Measurements from ENCODE around the gene HYAL1. TPM values are rescaled to one million over a fixed set of nuclear protein-coding genes. Genes with fewer than 3 reads are reported as not detected.
"Not testable (repeated sequence)": the region's sequence is repeated elsewhere in the genome, so short reads cannot be mapped to it uniquely, and the experiment has no call there.

Gene HYAL1
- total RNA-seq, 4 donors from 2014 or later: 19.5 to 31.0 (median 27.4) TPM

DNA sequence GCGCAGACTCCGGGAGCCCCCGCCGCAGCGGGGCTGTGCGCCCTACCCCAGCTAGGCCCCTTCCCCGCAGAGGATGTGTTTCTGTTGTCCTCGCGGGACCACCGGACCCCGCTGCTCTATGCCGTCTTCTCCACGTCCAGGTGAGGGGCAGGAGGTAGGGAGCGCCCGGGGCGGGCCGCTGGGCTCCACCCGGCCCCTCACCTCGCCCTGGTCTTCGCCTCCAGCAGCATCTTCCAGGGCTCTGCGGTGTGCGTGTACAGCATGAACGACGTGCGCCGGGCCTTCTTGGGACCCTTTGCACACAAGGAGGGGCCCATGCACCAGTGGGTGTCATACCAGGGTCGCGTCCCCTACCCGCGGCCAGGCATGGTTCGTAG is 29.7 kb downstream of the HYAL1 start:
- H3K4me3 ChIP-seq: peak overlapping the region; percentile 32

DNA sequence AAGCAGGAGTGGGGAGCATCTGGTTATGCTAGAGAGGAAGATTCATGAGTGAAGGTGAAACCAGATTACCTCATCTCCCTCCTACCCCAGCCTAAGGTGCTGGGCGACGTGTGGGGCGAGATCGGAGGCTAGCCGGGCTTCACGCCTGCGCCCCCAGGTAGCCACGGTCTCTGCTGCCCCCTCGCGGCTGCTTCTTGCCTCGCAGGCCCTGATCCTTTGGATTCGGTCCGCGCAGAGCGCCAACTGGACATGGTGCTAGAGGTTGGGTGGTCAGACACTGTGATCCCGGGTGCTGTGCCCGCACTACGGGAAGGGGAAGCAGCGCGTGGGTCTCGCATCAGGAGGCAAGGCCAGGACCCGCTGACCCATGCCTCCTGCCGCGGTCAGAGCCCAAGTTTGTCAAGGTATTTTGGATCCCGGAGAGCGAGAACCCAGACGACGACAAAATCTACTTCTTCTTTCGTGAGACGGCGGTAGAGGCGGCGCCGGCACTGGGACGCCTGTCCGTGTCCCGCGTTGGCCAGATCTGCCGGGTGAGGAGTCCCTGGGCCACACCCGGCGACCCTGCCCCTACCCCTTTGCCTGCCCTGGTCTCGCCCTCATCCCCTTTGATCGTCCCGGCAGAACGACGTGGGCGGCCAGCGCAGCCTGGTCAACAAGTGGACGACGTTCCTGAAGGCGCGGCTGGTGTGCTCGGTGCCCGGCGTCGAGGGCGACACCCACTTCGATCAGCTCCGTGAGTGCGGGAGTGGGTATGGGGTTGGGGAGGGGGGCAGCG is 30.3 kb downstream of the HYAL1 start:
- Histone ChIP-seq H3K4me3 (peak overlapping the region; percentile 32), H3K36me3 (no peaks in the 10 kb centered on the region), H3K4me1 (peaks cover 65% of the 10 kb centered on the region), H3K27me3 (peaks cover 23% of the 10 kb centered on the region), H3K9me3 (no peaks in the 10 kb centered on the region), H3K27ac (no peak overlapping the region)
- DNase-seq (ENCODE audit: low spot score in 2 of 2): peak; percentile 91 to 94
- WGBS: 4% methylated on average over 9 of the region's 61 CpGs
- TF ChIP-seq POLR2A (IDR thresholded peaks at IDR 0.05): no peak
- peak in 2 of 3 donors; percentile 62 to 66 for TF ChIP-seq POLR2AphosphoS5 (IDR thresholded peaks at IDR 0.05)
- TF ChIP-seq, protein P1, sequence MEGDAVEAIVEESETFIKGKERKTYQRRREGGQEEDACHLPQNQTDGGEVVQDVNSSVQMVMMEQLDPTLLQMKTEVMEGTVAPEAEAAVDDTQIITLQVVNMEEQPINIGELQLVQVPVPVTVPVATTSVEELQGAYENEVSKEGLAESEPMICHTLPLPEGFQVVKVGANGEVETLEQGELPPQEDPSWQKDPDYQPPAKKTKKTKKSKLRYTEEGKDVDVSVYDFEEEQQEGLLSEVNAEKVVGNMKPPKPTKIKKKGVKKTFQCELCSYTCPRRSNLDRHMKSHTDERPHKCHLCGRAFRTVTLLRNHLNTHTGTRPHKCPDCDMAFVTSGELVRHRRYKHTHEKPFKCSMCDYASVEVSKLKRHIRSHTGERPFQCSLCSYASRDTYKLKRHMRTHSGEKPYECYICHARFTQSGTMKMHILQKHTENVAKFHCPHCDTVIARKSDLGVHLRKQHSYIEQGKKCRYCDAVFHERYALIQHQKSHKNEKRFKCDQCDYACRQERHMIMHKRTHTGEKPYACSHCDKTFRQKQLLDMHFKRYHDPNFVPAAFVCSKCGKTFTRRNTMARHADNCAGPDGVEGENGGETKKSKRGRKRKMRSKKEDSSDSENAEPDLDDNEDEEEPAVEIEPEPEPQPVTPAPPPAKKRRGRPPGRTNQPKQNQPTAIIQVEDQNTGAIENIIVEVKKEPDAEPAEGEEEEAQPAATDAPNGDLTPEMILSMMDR (IDR thresholded peaks at IDR 0.05): peak; percentile 97 to 99

More for the DNA sequence above, 29.7 kb downstream of the HYAL1 start:
- DNase-seq (ENCODE audit: low spot score in 2 of 2): no peak
- 67% methylated on average over 11 of the region's 31 CpGs for WGBS
- no peaks in the 10 kb centered on the region for H3K9me3 ChIP-seq
- H3K36me3 ChIP-seq: no peaks in the 10 kb centered on the region
- peaks cover 23% of the 10 kb centered on the region for H3K27me3 ChIP-seq
- H3K4me1 ChIP-seq: peaks cover 59% of the 10 kb centered on the region
- H3K27ac ChIP-seq: no peak overlapping the region
- TF ChIP-seq, protein P1 (IDR thresholded peaks at IDR 0.05): no peak
- no peak for TF ChIP-seq POLR2AphosphoS5 (IDR thresholded peaks at IDR 0.05)
- TF ChIP-seq EP300 (IDR thresholded peaks at IDR 0.05): no peak
- TF ChIP-seq POLR2A (IDR thresholded peaks at IDR 0.05): no peak

DNA sequence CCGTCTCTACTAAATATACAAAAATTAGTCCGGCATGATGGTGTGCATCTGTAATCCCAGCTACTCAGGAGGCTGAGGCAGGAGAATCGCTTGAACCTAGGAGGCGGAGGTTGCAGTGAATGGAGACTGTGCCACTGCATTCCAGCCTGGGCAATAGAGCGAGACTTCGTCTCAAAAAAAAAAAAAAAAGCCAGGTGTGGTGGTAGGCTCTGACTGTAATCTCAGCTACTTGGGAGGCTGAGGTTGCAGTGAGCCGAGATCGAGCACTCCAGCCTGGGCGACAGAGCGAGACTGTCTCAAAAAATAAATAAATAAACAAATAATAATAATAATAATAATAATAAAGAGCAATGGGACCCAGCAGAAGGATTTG is 30.9 kb downstream of the HYAL1 start:
- not testable (repeated sequence) for H3K27ac ChIP-seq; DNase-seq (ENCODE audit: low spot score in 2 of 2); H3K36me3 ChIP-seq; H3K4me3 ChIP-seq; H3K9me3 ChIP-seq
- H3K4me1 ChIP-seq: peaks cover 71% of the 10 kb centered on the region
- H3K27me3 ChIP-seq: peaks cover 23% of the 10 kb centered on the region
- 60% methylated on average over 10 of the region's 10 CpGs for WGBS

DNA sequence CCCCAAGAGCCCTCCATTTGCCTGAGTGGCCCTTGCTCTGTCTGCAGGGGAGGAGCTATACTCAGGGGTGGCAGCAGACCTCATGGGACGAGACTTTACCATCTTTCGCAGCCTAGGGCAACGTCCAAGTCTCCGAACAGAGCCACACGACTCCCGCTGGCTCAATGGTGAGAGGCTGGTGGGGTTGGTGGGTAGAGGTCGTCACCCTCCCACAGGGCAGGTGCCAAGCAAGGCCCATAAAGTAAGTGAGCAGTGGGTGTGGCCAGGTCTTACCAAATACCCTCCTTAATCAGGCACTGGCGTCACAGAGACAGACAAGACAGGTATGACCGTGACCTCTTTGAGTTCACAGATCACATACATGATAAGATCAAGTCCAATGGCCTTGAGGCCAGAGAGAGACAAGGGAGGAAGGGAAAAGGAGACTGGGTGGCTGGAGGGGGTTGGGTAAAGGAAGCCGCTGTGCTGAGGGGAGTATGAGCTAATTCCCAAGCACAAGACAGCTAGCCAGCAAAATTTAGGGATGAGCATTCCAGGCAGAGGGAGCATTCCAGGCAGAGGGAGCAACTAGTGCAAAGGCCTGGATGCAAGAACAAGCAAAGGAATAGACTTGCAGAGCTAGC is 31.9 kb downstream of the HYAL1 start:
- Histone ChIP-seq H3K4me3 (no peak overlapping the region), H3K27me3 (peaks cover 23% of the 10 kb centered on the region), H3K4me1 (peaks cover 82% of the 10 kb centered on the region), H3K9me3 (no peaks in the 10 kb centered on the region), H3K27ac (no peak overlapping the region), H3K36me3 (no peaks in the 10 kb centered on the region)
- 77% methylated on average over 9 of the region's 10 CpGs for WGBS
- TF ChIP-seq POLR2AphosphoS5 (IDR thresholded peaks at IDR 0.05): no peak
- no peak for TF ChIP-seq POLR2A (IDR thresholded peaks at IDR 0.05)
- DNase-seq (ENCODE audit: low spot score in 2 of 2): no peak

DNA sequence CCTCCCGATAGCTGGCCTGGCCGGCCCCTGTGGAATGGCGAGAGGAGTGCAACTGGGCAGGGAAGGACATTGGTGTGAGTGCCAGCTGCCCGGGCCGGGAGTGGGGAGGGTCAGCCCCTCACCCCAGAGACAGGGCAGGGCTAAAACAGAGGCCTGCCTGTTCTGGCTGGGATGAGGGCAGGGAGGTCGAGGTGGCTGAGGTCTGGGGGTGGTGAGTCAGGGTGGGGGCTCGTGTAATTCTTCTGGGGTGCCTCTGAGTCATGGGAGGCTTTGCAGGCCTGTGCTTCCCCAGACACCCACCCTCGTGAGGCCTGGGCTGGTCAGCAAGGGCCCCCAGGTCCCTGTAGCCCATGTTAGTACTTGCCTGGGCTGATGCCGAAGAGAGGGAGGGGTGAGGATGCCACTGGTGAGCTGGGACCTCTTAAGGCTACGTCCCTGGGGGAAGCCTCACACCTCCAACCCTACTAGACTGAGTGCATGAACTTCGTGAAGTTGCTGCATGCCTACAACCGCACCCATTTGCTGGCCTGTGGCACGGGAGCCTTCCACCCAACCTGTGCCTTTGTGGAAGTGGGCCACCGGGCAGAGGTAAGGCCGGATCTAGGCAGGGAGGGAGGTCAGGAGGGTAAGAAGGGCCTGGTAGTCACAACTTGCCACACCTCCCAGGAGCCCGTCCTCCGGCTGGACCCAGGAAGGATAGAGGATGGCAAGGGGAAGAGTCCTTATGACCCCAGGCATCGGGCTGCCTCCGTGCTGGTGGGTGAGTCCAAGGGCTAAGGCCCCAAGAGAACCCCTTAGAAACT is 32.8 kb downstream of the HYAL1 start:
- DNase-seq (ENCODE audit: low spot score in 2 of 2): peak in 1 of 2 donors; percentile 76
- Histone ChIP-seq H3K27me3 (peaks cover 17% of the 10 kb centered on the region), H3K4me3 (no peak overlapping the region), H3K36me3 (no peaks in the 10 kb centered on the region), H3K4me1 (peaks cover 84% of the 10 kb centered on the region), H3K27ac (no peak overlapping the region), H3K9me3 (no peaks in the 10 kb centered on the region)
- 78% methylated on average over 18 of the region's 19 CpGs for WGBS
- no peak for TF ChIP-seq POLR2AphosphoS5 (IDR thresholded peaks at IDR 0.05)
- no peak for TF ChIP-seq POLR2A (IDR thresholded peaks at IDR 0.05)

DNA sequence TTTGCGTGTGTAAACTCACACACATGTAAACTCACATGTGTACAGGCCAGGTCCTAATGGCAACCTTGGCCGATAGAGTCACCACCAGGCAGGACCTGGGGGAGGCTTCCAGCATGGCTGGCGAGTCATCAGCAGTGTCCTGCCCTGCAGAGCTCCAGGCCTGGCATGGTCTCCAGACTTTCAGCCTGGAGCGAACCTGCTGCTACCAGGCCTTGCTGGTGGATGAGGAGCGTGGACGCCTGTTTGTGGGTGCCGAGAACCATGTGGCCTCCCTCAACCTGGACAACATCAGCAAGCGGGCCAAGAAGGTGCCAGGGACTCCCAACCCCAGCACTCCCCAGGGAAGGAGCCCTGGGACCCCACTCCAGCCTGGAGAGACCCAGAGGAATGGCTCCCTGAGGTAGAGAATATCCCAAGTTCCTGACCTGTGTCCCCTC is 33.4 kb downstream of the HYAL1 start:
- Histone ChIP-seq H3K4me1 (peaks cover 84% of the 10 kb centered on the region), H3K4me3 (no peak overlapping the region), H3K27ac (no peak overlapping the region)

More for the DNA sequence above, 33.4 kb downstream of the HYAL1 start:
- WGBS: 100% methylated on average over 1 of the region's 8 CpGs
- TF ChIP-seq POLR2AphosphoS5 (IDR thresholded peaks at IDR 0.05) (no peak), EP300 (IDR thresholded peaks at IDR 0.05) (no peak), POLR2A (IDR thresholded peaks at IDR 0.05) (no peak)
- TF ChIP-seq, protein P1 (IDR thresholded peaks at IDR 0.05): no peak
- DNase-seq (ENCODE audit: low spot score in 2 of 2): no peak
- Histone ChIP-seq H3K36me3 (no peaks in the 10 kb centered on the region), H3K27me3 (peaks cover 11% of the 10 kb centered on the region), H3K9me3 (no peaks in the 10 kb centered on the region)
